ENCODE results near the gene CTTNBP2NL. TPM values are rescaled to one million over a fixed set of nuclear protein-coding genes. Genes with fewer than 3 reads are reported as not detected.

The CTTNBP2NL gene, protein sequence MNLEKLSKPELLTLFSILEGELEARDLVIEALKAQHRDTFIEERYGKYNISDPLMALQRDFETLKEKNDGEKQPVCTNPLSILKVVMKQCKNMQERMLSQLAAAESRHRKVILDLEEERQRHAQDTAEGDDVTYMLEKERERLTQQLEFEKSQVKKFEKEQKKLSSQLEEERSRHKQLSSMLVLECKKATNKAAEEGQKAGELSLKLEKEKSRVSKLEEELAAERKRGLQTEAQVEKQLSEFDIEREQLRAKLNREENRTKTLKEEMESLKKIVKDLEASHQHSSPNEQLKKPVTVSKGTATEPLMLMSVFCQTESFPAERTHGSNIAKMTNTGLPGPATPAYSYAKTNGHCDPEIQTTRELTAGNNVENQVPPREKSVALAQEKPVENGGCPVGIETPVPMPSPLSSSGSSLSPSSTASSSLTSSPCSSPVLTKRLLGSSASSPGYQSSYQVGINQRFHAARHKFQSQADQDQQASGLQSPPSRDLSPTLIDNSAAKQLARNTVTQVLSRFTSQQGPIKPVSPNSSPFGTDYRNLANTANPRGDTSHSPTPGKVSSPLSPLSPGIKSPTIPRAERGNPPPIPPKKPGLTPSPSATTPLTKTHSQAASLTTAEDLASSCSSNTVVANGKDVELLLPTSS
- total RNA-seq = 63.4 TPM

- ATAC-seq = peak; percentile 98
- intact Hi-C loops (cut with DNase I) = no loop called here
- peak; percentile 98 for DNase-seq (ENCODE audit: low spot score)
Observed at GRCh38 chr1:112395821-112396652, at the start of gene CTTNBP2NL. Gene CTTNBP2NL (plus strand): TSS chr1:112396214. CDS start chr1:112416166, 19,952 bp downstream.

DNA sequence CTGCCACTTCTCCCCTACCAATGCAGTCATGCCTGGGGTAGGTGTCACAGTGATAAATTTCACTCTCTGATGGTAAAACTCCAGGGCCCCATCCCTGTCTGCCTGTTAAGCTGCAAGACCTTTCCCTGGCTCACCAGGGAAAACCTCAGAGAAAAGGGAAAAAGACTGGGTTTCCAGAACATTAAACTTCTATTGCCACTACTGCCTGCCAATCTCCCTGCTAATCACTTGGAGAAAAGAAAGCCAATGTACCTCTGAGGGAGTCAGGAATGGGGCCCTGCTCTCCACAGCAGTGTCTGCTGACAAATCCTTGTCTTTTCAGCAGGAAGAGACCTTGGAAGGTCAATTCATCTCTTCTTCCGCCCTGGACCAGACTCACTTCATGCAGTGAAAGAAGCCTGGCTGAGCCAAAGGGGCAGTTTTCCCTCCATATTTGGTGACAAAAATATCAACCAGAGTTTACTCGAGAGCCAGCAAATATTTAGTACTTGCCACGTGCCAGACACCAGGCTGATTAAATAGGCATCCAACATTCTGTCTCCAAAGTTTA lies 49.1 kb upstream of the CTTNBP2NL start:
- ATAC-seq (no peak), DNase-seq (ENCODE audit: low spot score) (no peak)
- intact Hi-C loops (cut with DNase I) = no loop called here

DNA sequence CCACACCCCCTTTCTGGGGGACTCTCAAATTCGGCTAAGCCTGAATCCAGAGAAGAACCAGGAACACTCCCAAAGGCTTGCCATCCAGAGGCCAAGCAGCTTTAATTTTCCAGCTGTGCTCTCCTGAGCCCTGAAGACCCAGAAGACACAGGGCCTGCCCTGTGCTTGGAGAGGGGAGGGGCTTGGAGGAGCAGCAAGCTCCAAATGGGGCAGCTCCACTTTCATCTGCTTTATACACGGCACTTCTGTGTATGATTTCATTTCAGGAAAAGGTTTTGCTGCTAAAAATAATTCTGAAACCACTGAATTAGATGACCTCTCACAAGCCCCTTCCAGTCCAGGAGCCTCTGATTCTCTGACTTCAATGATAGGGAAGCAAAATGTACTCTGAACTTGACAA lies 39.2 kb upstream of the CTTNBP2NL start:
- intact Hi-C loops (cut with DNase I) = no loop called here
- DNase-seq (ENCODE audit: low spot score) = no peak
- ATAC-seq = no peak

GRCh38 chr1:112357467-112357866 lies 38.5 kb upstream of the CTTNBP2NL start:
- intact Hi-C loops (cut with DNase I) = no loop called here
- no peak for DNase-seq (ENCODE audit: low spot score)
- ATAC-seq = no peak

- intact Hi-C loops (cut with DNase I) = no loop called here
- DNase-seq (ENCODE audit: low spot score) = no peak
- peak; percentile 63 for ATAC-seq
Observed at GRCh38 chr1:112358061-112358770, 37.8 kb upstream of the CTTNBP2NL start.

DNA sequence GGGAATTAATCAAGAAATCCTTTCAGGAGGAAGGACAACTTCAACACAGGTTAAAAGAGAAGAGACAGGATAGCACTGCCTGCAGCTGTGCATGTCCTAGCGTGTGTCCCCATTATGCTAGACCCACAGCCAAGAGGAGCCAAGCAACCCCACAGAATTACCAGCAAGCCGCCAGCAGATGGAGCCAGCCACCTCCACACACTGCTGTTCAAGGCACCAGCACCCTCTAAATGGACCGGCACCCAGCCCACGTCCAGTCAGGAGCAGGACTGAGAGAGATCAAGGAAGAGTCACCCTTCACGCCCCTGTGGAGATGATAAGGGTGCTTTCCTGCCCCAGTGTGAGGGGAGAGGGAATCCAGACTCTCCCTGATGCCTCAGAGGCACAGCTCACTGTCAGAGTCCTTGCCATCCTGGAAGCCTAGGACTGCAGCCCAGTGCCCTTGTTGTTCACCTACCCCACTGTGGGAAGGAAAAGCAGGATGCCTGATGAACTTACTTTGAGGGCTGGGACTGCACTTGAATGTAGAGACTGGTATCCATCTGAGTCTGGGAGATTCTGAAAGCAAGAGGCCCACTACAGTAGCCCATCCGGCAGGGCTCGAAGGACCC lies 37.1 kb upstream of the CTTNBP2NL start:
- peak; percentile 90 for ATAC-seq
- intact Hi-C loops (cut with DNase I) = no loop called here
- peak; percentile 86 for DNase-seq (ENCODE audit: low spot score)

DNA sequence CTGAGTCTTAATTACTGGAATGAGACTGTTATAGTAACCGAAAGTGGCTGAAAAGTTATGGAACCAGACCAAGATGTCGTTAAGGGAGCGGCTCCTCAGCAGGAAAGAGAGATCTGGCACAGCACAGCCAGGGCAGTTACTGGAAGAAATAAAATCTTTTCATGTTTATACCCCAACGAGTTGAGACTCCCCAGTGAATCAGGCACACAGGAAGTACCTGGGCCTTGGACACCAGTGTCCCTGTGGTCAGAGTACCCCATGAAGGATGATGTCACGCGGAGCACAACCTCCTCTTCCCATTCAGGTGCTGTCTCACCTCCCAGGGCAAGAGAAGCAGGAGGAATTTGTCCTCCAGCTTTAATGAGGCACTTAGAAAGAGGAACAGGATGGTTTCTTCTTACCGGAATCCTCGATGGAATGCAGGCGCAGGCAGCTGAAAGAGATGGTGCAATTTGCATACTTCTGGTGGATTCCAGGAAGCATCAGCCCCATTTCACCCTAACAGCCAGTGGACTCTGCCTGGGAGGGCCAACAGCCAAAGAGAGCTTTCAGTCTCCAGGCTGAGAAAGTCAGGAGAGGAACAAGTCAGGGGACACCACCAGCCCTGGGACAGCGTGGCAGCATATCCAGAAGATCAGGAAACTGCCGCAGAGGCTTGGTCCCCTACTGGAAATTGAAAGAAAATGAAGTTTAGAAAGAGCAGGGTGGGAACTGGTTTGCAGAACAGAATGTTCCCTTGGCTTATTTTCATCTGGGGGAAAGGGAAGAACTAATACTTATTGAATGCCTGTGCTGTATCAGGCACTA lies 35.9 kb upstream of the CTTNBP2NL start:
- peak; percentile 70 for DNase-seq (ENCODE audit: low spot score)
- intact Hi-C loops (cut with DNase I) = no loop called here
- peak; percentile 85 for ATAC-seq

- intact Hi-C loops (cut with DNase I) = no loop called here
- no peak for ATAC-seq
- DNase-seq (ENCODE audit: low spot score) = no peak
Observed at GRCh38 chr1:112363636-112364035, 32.4 kb upstream of the CTTNBP2NL start.

- intact Hi-C loops (cut with DNase I) = no loop called here
- DNase-seq (ENCODE audit: low spot score) (no peak), ATAC-seq (no peak)
Observed at GRCh38 chr1:112368198-112368597, 27.8 kb upstream of the CTTNBP2NL start.

DNA sequence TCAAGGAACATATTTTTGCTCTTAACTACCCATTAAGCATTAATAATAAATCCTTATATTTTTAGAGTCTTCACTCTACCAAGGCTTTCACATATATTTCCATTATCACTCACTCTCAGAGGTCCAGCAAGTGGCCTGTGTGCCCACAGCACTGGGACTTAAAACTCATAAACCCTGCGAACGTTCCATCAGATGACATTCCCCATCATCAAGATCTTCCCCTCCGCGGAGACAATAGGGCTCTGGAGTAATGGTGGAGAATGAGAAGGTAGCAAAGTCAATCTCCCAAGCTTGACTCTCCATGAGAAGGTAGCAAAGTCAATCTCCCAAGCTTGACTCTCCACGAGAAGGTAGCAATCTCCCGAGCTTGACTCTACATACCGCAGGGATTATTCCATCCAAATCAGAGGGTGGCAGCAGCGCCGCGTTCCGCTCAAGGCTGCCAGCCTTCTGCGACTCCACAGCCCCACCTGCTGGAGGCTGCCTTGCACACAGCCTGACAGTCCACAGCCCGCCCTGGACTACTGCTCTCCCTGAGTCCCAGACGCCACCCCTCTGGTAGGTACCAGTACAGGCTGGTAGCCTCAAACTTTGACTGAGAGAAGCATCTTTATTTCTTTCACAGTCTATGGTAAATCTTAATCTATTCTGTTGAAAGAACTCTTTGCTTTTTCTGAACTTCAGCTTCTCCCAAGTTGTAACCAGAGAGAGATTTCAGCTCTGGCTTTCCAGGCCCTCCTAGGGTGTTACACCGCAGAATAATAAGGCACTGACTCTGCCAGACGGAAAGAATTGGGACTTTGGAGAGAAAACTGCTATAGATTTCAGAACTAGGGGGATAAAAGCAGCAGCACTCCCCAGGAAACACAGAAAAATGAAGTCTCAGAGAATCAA lies 26.4 kb upstream of the CTTNBP2NL start:
- intact Hi-C loops (cut with DNase I) = no loop called here
- DNase-seq (ENCODE audit: low spot score) (peak; percentile 94), ATAC-seq (peak; percentile 99)

GRCh38 chr1:112370996-112371395 lies 25.0 kb upstream of the CTTNBP2NL start:
- ATAC-seq (no peak), DNase-seq (ENCODE audit: low spot score) (no peak)
- intact Hi-C loops (cut with DNase I) = no loop called here

GRCh38 chr1:112371775-112372174 lies 24.2 kb upstream of the CTTNBP2NL start:
- DNase-seq (ENCODE audit: low spot score) = no peak
- ATAC-seq = no peak
- intact Hi-C loops (cut with DNase I) = no loop called here

GRCh38 chr1:112373806-112374205 lies 22.2 kb upstream of the CTTNBP2NL start:
- DNase-seq (ENCODE audit: low spot score) (no peak), ATAC-seq (no peak)
- intact Hi-C loops (cut with DNase I) = no loop called here

DNA sequence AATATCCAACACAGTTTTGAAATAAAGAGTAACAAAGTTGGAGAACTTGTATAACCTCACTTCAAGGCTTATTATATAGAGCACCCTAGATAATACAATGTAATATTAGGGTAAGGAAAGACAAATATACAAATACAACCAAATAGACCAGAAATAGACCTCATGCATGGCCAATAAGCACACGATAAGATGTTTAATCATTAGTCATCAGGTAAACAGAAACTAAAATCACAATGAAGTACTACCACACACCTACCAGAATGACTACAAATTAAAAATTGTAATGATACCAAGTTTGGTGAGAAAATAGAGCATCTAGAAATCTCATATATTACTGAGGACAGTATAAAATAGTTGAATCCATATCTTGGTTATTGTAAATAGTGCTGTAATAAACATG lies 20.3 kb upstream of the CTTNBP2NL start:
- no peak for ATAC-seq
- no peak for DNase-seq (ENCODE audit: low spot score)
- intact Hi-C loops (cut with DNase I) = no loop called here

- ATAC-seq = no peak
- no peak for DNase-seq (ENCODE audit: low spot score)
- intact Hi-C loops (cut with DNase I) = loop anchor here (10.0 kb wide), 2 partner anchors 114 to 324 kb away; partner anchors contain the start of gene RHOC
Observed at GRCh38 chr1:112380356-112380755, 15.7 kb upstream of the CTTNBP2NL start.

DNA sequence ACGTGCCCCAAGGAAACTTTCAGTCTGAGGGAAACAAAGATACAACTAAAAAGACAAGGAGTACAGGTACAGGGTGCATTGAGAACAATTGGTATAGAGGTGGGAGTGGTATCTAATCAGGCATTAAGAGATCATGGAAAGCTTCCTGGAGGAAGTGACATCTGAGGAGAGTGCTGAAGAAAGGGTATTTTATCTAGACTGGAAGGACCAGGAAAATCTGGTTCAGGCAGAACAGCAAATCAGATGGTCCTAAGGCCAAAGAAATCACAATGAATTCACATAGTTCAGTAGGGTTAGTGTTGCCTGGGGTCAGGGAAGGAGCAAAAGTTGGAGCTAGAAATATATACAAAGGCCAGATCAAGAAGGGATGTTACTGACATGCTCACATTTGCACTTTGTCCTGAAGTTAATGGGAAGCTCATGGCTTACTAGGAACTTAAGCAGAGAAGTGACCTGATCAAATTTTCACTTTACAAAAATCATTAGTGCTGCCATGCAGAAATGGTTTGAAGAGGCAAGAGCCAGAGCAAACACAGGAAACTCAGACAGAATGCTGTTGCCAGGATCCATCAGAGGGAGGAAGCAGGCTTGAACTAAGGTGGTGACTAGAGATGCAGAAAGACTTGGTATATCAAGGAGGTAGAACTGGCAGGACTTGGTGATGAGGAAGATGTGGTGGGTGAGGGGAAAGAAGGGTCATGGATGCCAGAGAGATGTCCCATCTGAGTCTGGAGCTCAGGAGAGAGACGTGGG lies 14.5 kb upstream of the CTTNBP2NL start:
- intact Hi-C loops (cut with DNase I) = loop anchor here (10.0 kb wide), 2 partner anchors 113 to 323 kb away; partner anchors contain the start of gene RHOC
- DNase-seq (ENCODE audit: low spot score) (no peak), ATAC-seq (no peak)

Data from sciatic nerve (tissue), 2 donors.